HG03108 (cell line): ENCODE data around the gene GJB2.

ENCODE experiments used
- ATAC-seq: cut with Tn5 transposase; IDR thresholded peaks from one replicate; pipeline ENCODE4 v1.9.1; 2021; ENCODE audit warnings: moderate library complexity; ENCODE audit not compliant: unreplicated experiment

Gene GJB2

DNA sequence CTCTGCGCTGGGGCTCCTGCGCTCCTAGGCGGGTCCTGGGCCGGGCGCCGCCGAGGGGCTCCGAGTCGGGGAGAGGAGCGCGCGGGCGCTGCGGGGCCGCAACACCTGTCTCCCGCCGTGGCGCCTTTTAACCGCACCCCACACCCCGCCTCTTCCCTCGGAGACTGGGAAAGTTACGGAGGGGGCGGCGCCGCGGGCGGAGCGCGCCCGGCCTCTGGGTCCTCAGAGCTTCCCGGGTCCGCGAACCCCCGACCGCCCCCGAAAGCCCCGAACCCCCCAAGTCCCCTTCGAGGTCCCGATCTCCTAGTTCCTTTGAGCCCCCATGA is at the start of gene GJB2:
GJB2 (minus strand) TSS at position 103 of the 326 bp plus-strand sequence. CDS start 3,357 bp downstream, outside the sequence.
- ATAC-seq, result no peak

DNA sequence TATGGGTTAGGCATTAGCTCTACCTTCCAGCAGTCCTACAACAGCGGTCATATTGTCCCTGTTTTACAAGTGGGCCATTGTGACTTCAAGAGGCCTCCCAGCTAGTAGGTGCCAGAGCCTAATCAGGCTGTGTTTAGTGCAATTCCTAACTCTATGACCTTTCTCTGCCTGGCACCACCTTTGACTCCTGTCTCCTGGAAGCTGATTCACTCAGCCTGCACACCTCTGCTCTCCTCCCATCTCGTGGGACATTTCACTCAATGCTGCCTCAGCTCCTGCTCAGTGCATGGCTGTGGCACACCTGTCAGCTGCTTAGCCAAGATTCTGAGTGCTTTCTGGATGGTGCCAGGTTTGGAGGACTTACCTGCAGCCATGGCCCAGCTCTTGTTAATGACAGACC is 48.9 kb upstream of the GJB2 start:
- no peak for ATAC-seq

- no peak for ATAC-seq
Measured at GRCh38 chr13:20239748-20240147, 47.0 kb upstream of the GJB2 start.

GRCh38 chr13:20232556-20233277 is 40.0 kb upstream of the GJB2 start:
- no peak for ATAC-seq

- no peak for ATAC-seq
Measured at GRCh38 chr13:20231839-20232555, 39.3 kb upstream of the GJB2 start, which contains the start of gene GJB6. GJB6 (minus strand) TSS chr13:20232319; CDS start chr13:20223480, 8,839 bp downstream.

DNA sequence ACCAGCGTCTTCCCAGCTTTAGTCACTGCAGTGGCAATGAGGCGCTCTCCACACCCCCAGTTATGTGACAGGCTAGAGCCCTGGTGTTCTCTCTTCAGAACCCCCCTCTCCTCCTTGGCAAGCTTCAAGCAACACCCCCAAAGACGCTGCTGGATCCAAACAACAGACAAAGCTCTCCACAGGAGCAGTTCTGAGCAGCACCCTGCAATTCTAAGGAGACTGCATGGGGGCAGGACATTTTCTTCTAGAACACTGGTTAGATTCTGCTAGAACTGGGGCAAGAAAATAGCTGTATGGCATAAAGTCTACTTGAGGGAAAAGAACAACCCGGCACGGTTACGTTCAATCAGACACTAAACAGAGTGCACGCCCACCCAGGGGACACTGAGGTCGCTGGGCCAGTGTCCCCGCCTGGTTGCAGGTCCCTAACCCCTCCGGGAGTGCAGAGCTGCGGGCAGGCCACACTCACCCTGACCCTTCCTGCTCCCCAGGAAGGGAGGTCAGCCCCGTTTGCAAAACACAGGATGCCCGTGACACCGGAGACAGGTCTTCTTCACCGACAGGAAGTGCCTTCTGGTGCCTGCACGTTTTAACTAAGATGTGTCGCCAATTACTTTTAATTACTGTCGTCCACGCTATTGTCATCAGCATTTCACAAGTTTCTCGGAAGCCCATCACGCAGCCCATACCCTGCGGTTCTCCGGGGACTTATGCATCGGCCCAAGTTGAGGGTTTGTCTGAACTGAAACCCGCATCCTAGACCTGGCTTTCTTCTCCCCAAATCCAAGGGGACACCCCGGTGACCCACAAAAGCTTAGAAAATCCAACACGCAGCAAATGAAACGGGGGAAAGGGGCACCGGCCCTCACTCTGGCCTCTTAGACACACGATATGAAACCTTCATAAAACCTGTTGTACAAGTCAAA is 38.4 kb upstream of the GJB2 start:
- no peak for ATAC-seq

GRCh38 chr13:20227730-20228129 is 35.0 kb upstream of the GJB2 start:
- ATAC-seq, result no peak

DNA sequence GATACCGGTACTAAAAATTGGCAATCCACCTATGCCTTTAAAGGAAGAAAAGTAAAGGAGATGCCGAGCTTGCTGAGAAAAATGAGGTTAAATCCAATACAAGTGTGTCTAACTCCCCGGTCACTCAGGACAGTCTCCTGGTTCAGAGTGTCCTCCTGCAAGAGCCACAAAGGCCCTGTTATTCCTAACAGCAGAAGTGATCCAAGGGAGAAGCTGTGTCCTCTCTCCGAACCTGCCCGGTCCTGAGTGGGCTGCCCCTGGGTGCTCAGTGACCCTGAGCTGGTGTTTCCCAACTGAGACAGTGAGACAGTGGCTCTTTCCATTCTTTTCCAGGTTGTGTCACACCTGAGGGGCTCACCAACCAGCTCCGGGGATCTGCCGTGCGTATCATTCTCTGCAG is 34.5 kb upstream of the GJB2 start:
- ATAC-seq, result no peak

GRCh38 chr13:20222553-20222952 is 29.8 kb upstream of the GJB2 start:
- no peak for ATAC-seq

DNA sequence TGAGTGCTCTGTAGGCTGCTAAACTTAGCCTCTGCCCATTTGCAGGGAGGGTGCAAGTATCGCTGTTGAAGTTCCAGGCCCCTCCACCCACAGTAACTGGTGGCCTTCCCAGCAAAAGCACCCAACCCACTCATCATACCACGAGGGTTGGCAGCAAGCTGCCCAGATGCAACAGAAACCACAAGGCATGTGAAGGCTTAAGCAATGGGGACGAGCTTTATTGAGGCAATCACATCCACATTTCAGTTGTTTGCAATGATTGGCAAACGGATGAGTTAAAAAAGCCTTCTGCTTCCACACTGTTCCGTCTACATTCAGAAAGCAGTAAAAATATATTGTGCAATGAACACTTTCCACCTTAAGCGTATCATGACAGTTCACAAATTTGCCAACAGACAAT is 29.0 kb upstream of the GJB2 start:
- no peak for ATAC-seq

GRCh38 chr13:20219577-20219976 is 26.8 kb upstream of the GJB2 start:
- ATAC-seq, result peak; percentile 96

DNA sequence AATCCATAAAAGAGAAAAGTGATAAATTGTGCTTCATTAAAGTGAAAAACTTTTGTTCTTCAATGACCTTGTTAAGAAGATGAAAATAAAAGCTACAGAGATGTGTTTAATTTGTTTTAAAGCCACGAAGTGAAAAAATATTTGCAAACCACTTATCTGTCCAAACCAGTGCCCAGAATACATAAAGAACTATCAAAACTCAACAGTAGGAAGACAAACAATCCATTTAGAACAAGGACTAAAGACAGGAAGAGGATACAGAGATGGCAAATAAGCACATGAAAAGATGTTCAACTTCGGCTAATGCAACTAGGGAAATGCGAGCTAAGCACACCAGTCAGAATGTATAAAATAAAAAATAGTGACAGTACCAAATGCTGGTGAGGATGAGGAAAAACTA is 24.4 kb upstream of the GJB2 start:
- ATAC-seq, result no peak

GRCh38 chr13:20209948-20210347 is 17.2 kb upstream of the GJB2 start:
- ATAC-seq, result no peak

DNA sequence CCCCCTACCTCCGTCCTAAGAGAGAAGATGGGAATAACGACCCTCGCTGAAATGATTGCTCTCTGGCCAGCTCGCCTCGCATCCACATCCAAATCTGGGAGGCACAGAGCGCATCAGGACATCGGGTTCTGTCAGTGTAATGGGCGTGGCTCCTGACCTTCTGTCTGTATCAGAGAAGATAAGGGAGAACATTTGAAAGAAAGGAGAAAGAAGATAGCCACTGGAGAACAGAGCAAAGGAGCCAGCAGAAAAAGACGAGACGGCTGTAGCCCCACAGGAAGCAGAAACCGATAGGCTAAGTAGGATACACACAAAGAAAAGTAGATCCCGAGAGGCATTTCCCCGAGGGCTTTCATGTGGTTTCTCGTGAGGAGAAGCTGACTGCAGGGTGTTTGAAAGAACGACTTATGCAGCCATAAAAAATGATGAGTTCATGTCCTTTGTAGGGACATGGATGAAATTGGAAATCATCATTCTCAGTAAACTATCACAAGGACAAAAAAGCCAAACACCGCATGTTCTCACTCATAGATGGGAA is 14.0 kb upstream of the GJB2 start:
- no peak for ATAC-seq

DNA sequence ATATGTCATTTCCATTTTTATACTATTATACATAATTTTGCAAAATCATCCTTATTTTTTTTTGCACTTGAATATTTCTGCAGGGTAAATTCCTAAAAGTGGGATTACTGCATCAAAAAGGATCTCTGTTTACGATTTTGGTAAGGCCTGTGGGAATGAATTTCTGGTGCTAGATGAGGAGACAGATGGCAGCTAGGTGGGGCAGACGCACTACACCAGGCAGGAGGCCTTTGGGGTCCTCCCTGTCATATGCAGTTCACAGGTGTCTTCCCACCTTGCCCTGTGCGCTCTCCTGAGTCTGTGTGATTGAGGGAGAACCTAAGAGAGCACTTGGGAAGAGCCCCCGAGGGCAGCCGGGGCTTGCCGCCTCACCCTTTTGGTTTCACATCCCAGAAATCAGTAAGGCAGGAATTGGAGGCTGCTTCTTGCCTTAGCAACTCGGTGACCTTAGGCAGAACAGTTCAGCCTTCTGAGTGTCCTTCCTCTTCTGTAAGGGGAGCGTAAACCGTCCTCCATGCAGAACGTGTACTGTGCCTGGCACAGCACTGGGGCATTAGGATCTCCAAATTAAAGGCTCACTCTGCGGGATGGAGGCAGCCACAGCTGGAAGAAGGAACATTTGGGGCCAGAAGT is 13.4 kb upstream of the GJB2 start:
- ATAC-seq, result no peak

GRCh38 chr13:20198781-20199180 is 6.0 kb upstream of the GJB2 start:
- no peak for ATAC-seq

DNA sequence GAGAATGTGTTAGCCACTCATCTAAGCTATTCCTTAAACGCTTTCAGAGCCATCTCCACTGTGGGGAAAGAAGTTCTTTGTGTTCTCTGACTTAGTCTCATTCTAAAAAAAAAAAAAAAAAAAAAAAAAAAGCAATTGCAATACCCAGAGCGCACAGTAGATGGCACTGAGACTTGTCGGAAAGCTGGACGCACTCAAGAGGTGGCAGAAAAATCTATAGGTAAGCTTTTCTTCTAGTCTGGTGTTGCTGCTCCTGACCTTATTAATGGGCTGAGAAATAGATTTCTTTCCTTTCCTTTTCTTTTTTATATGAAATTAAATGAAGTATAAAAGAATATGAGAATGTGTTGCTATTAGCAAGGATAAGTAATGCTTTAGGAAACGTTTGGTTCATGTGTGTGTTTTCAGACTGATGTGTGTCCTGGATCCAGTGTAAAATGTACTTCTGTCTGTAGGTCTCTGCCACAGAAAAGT is 4.7 kb upstream of the GJB2 start:
- ATAC-seq, result no peak

GRCh38 chr13:20195801-20196200 is 3.1 kb upstream of the GJB2 start:
- ATAC-seq, result no peak

DNA sequence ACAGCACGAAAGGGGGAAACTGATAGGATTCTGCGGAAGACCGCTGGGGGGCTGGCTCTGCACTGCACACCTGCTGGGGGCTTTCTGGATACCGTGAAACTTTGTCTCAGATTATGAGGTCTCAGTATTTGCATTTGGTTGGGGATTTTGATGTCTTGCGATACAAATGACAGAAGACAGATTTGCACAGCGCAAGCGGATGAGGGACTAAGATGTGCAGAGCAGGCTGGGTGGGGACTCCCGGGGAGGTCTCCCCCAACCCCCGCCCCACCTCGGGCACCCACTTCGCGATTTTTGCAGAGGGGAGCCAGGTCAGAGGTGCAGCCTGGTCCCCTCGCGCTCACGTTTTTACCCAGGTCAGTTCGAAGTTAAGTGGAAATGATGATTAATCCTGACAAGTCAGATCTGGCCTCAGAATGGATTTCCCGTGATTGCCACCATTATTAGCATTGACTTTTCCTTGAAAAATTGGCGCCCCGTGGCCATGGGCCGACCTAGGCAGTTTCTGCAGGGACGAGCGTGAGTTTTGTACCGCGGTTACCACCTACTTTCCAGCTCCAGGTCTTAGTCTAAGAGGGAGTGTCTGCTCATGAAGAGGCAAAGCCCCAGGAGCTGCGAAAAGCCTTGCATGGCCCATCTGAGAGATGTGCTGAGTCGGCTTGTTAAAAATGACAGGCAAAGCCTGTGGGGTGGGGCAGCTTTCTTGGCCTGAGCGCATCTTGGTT is 1.3 kb upstream of the GJB2 start:
- no peak for ATAC-seq
